ENCODE results near the gene STK39.
A peak's percentile ranks its signal among the peaks of the same experiment; 100 is the strongest.

STK39 gene

GRCh38 chr2:168247341-168248261, at the start of gene STK39:
STK39 (minus strand) TSS chr2:168247595; CDS start chr2:168247435, 160 bp downstream.
- H3K79me2 ChIP-seq (ENCODE audit: insufficient read depth, low read length): peaks cover 27% of the 10 kb centered on the region
- H3K9ac ChIP-seq (ENCODE audit: low read depth, low read length): peak within 1 kb of the TSS; percentile 80
- TF ChIP-seq EZH2 (IDR thresholded peaks at IDR 0.05; ENCODE audit: borderline replicate concordance, low read depth, low read length, severe bottlenecking): no peak
- peak; percentile 44 for TF ChIP-seq CTCF (IDR thresholded peaks at IDR 0.05; ENCODE audit: borderline replicate concordance, extremely low read depth, low read length, poor library complexity, severe bottlenecking)
- peak within 1 kb of the TSS; percentile 67 to 75; a peak in 3 of 4 replicates for H3K4me3 ChIP-seq (ENCODE audit: low read depth in 1 of 2, low read length in 2 of 2)
- peaks cover 38% of the 10 kb centered on the region for H3K4me1 ChIP-seq (ENCODE audit: insufficient read depth, low read length)
- H3K27me3 ChIP-seq (ENCODE audit: insufficient read depth, low read length, poor library complexity): peaks cover 3% of the 10 kb centered on the region
- no peaks in the 10 kb centered on the region for H3K36me3 ChIP-seq (ENCODE audit: insufficient read depth, low read length)
- H3K9me3 ChIP-seq (ENCODE audit: insufficient read depth, low read length, severe bottlenecking): no peaks in the 10 kb centered on the region
- DNase-seq: peak; percentile 80
- H2AFZ ChIP-seq (ENCODE audit: low read depth, low read length): peak within 1 kb of the TSS; percentile 81
- H4K20me1 ChIP-seq (ENCODE audit: insufficient read depth, low read length): peaks cover 16% of the 10 kb centered on the region
- H3K27ac ChIP-seq (ENCODE audit: low read length): peak within 1 kb of the TSS; percentile 38
- H3K4me2 ChIP-seq (ENCODE audit: insufficient read depth, low read length): peak within 1 kb of the TSS; percentile 85
- peak; percentile 86 for ATAC-seq (ENCODE audit: insufficient read depth, low read depth)

GRCh38 chr2:168295051-168295450, 47.7 kb upstream of the STK39 start:
- H3K36me3 ChIP-seq (ENCODE audit: insufficient read depth, low read length): no peaks in the 10 kb centered on the region
- TF ChIP-seq CTCF (IDR thresholded peaks at IDR 0.05; ENCODE audit: borderline replicate concordance, extremely low read depth, low read length, poor library complexity, severe bottlenecking) (no peak), EZH2 (IDR thresholded peaks at IDR 0.05; ENCODE audit: borderline replicate concordance, low read depth, low read length, severe bottlenecking) (no peak)
- no peak for DNase-seq
- no peak overlapping the region for H2AFZ ChIP-seq (ENCODE audit: low read depth, low read length)
- H3K79me2 ChIP-seq (ENCODE audit: insufficient read depth, low read length): no peaks in the 10 kb centered on the region
- no peaks in the 10 kb centered on the region for H3K27me3 ChIP-seq (ENCODE audit: insufficient read depth, low read length, poor library complexity)
- H3K9me3 ChIP-seq (ENCODE audit: insufficient read depth, low read length, severe bottlenecking): no peaks in the 10 kb centered on the region
- no peaks in the 10 kb centered on the region for H3K4me1 ChIP-seq (ENCODE audit: insufficient read depth, low read length)
- H3K4me2 ChIP-seq (ENCODE audit: insufficient read depth, low read length): no peak overlapping the region
- no peak overlapping the region for H3K27ac ChIP-seq (ENCODE audit: low read length)
- ATAC-seq (ENCODE audit: insufficient read depth, low read depth): no peak
- no peaks in the 10 kb centered on the region for H4K20me1 ChIP-seq (ENCODE audit: insufficient read depth, low read length)
- H3K9ac ChIP-seq (ENCODE audit: low read depth, low read length): no peak overlapping the region
- H3K4me3 ChIP-seq (ENCODE audit: low read depth in 1 of 2, low read length in 2 of 2): no peak overlapping the region

GRCh38 chr2:168294409-168294808, 47.0 kb upstream of the STK39 start:
- DNase-seq (no peak), ATAC-seq (ENCODE audit: insufficient read depth, low read depth) (no peak)
- Histone ChIP-seq H3K9ac (ENCODE audit: low read depth, low read length) (no peak overlapping the region), H3K4me3 (ENCODE audit: low read depth in 1 of 2, low read length in 2 of 2) (no peak overlapping the region), H3K4me2 (ENCODE audit: insufficient read depth, low read length) (no peak overlapping the region), H3K79me2 (ENCODE audit: insufficient read depth, low read length) (no peaks in the 10 kb centered on the region), H2AFZ (ENCODE audit: low read depth, low read length) (no peak overlapping the region), H3K9me3 (ENCODE audit: insufficient read depth, low read length, severe bottlenecking) (no peaks in the 10 kb centered on the region), H3K27me3 (ENCODE audit: insufficient read depth, low read length, poor library complexity) (no peaks in the 10 kb centered on the region), H4K20me1 (ENCODE audit: insufficient read depth, low read length) (no peaks in the 10 kb centered on the region), H3K4me1 (ENCODE audit: insufficient read depth, low read length) (no peaks in the 10 kb centered on the region), H3K27ac (ENCODE audit: low read length) (no peak overlapping the region), H3K36me3 (ENCODE audit: insufficient read depth, low read length) (no peaks in the 10 kb centered on the region)
- TF ChIP-seq CTCF (IDR thresholded peaks at IDR 0.05; ENCODE audit: borderline replicate concordance, extremely low read depth, low read length, poor library complexity, severe bottlenecking) (no peak), EZH2 (IDR thresholded peaks at IDR 0.05; ENCODE audit: borderline replicate concordance, low read depth, low read length, severe bottlenecking) (no peak)
